B cell (primary cell): ENCODE measurements around the gene TENM4. TPM values are rescaled to one million over a fixed set of nuclear protein-coding genes. Genes with fewer than 3 reads are reported as not detected.

ENCODE experiments used
- ATAC-seq: fragments of 200-7000 bp; cut with Tn5 transposase; one replicate; pipeline ENCODE4 v1.10.0; 2021; ENCODE audit warnings: low read depth, mild to moderate bottlenecking, moderate number of reproducible peaks, moderate library complexity
- CTCF ChIA-PET: fragments of 350-600 bp; sonication (Branson Sonifier 250); formaldehyde crosslinking; loops from one replicate; lab custom pipeline; 2021; ENCODE audit warnings: antibody characterized with exemption, inconsistent platforms; lab: Charles Lee
- POLR2A ChIA-PET: fragments of 350-600 bp; sonication (Branson Sonifier 250); formaldehyde crosslinking; loops from one replicate; lab custom pipeline; 2021; ENCODE audit warnings: antibody characterized with exemption; lab: Charles Lee
- DNase-seq: peaks from one replicate; pipeline ENCODE4 v3.0.0; 2013
- H2AFZ ChIP-seq: 2 replicates; pipeline ENCODE4 v1.6.1; 2012; ENCODE audit warnings: mild to moderate bottlenecking, low read depth, low read length; ENCODE audit not compliant: insufficient read depth, poor library complexity, severe bottlenecking
- H3K27ac ChIP-seq, 2 donors: 1 replicate in 1 of 2; 2 replicates in 1 of 2; pipeline ENCODE4 v1.5.1; 2012 to 2013; ENCODE audit warnings: low read length in 2 of 2, mild to moderate bottlenecking in 2 of 2, moderate library complexity in 1 of 2
- H3K27me3 ChIP-seq, 4 experiments: fragments of 200-600 bp in 1 of 4; sonication (generic) in 1 of 4; replicated peaks in 1 of 4; 1 replicate in 2 of 4; 2 replicates in 2 of 4; pipeline versions ENCODE4 v1.6.1 to v1.7.0; 2013 to 2016; ENCODE audit warnings: low read length in 3 of 4, mild to moderate bottlenecking in 2 of 4, mixed read lengths in 1 of 4, moderate library complexity in 1 of 4; ENCODE audit not compliant: insufficient read depth in 4 of 4, control insufficient read depth in 3 of 4; ENCODE audit errors: control extremely low read depth in 1 of 4
- H3K36me3 ChIP-seq, 2 experiments: replicated peaks in 1 of 2; 1 replicate in 1 of 2; 2 replicates in 1 of 2; pipeline versions ENCODE4 v1.6.1 to v1.7.1; 2013; ENCODE audit warnings: low read length in 1 of 2; ENCODE audit not compliant: insufficient read depth in 2 of 2, control insufficient read depth in 1 of 2; ENCODE audit errors: control extremely low read depth in 1 of 2, extremely low read depth in 1 of 2
- H3K4me1 ChIP-seq, 2 donors: fragments of 200-600 bp in 1 of 2; sonication (generic) in 1 of 2; 1 replicate in 1 of 2; 2 replicates in 1 of 2; pipeline versions ENCODE4 v1.5.1 to v1.6.1; 2013 to 2017; ENCODE audit warnings: low read length in 2 of 2; ENCODE audit not compliant: control insufficient read depth in 2 of 2, insufficient read depth in 2 of 2
- H3K4me2 ChIP-seq: replicated peaks from 2 replicates; pipeline ENCODE3; 2012; ENCODE audit warnings: mild to moderate bottlenecking, low read depth, low read length; ENCODE audit not compliant: poor library complexity, severe bottlenecking
- H3K4me3 ChIP-seq, 5 experiments: fragments of 200-600 bp in 1 of 5; sonication (generic) in 1 of 5; 1 replicate in 3 of 5; 2 replicates in 2 of 5; pipeline versions ENCODE4 v1.5.1 to v1.7.0; 2011 to 2016; ENCODE audit warnings: low read length in 4 of 5, mild to moderate bottlenecking in 4 of 5, low read depth in 2 of 5, control low read depth in 1 of 5, moderate library complexity in 1 of 5; ENCODE audit not compliant: insufficient read depth in 1 of 5; ENCODE audit errors: control extremely low read depth in 1 of 5, extremely low read depth in 1 of 5
- H3K79me2 ChIP-seq: fragments of 200-600 bp; sonication (generic); one replicate; pipeline ENCODE4 v1.6.0; 2016; ENCODE audit warnings: low read length; ENCODE audit not compliant: control insufficient read depth, insufficient read depth
- H3K9ac ChIP-seq: fragments of 200-600 bp; sonication (generic); 2 replicates; pipeline ENCODE4 v1.6.1; 2017; ENCODE audit warnings: mild to moderate bottlenecking, low read length, moderate library complexity
- H3K9me3 ChIP-seq, 3 donors: one replicate each; pipeline versions ENCODE4 v1.6.1 to v1.7.1; 2013; ENCODE audit warnings: low read length in 2 of 3; ENCODE audit not compliant: control insufficient read depth in 2 of 3, insufficient read depth in 1 of 3; ENCODE audit errors: control extremely low read depth in 1 of 3
- H4K20me1 ChIP-seq: 2 replicates; pipeline ENCODE4 v1.6.0; 2012; ENCODE audit warnings: mild to moderate bottlenecking, low read length; ENCODE audit not compliant: insufficient read depth, control insufficient read depth, poor library complexity, severe bottlenecking
- H3K27ac Mint-ChIP-seq: one replicate; pipeline ENCODE4 v1.8.0; 2021; ENCODE audit warnings: mixed read lengths
- H3K27me3 Mint-ChIP-seq: one replicate; pipeline ENCODE4 v1.8.0; 2021; ENCODE audit warnings: mixed read lengths
- H3K4me1 Mint-ChIP-seq: one replicate; pipeline ENCODE4 v1.8.0; 2021; ENCODE audit warnings: mixed read lengths
- H3K4me3 Mint-ChIP-seq: one replicate; pipeline ENCODE4 v1.8.0; 2021; ENCODE audit warnings: mixed read lengths
- H3K9me3 Mint-ChIP-seq: one replicate; pipeline ENCODE4 v1.8.0; 2022; ENCODE audit warnings: mixed read lengths; ENCODE audit not compliant: insufficient read depth
- EZH2 ChIP-seq: IDR thresholded peaks from 2 replicates; pipeline ENCODE4 v1.6.1; 2012; ENCODE audit warnings: borderline replicate concordance, low read depth, mild to moderate bottlenecking, moderate library complexity, low read length; ENCODE audit not compliant: insufficient read depth, poor library complexity, severe bottlenecking
- WGBS: methylation state at CpG from one replicate; pipeline ENCODE4 v1.1.5; 2013; ENCODE audit warnings: missing lambda C conversion rate; ENCODE audit not compliant: insufficient coverage; 5-methylcytosine and 5-hydroxymethylcytosine counted together
- intact Hi-C: fragments of 100-400 bp; cut with micrococcal nuclease; formaldehyde crosslinking; loops from one replicate; pipeline ENCODE4 v1.10.0; 2022
- polyA plus RNA-seq: library from polyadenylated mRNA; depleted of rRNA; stranded (reverse); fragments of >200 nt; gene quantifications from 2 replicates; pipeline ENCODE4 v1.2.3, GENCODE V29; 2012
- total RNA-seq, 2 donors: library from RNA; stranded (reverse); fragments of 120-200 nt in 1 of 2; gene quantifications; 1 replicate in 1 of 2; 2 replicates in 1 of 2; pipeline versions ENCODE4 v1.2.3 to v1.2.4, GENCODE V29; 2013 to 2022
- TF ChIP-seq, protein P1 (sequence below): fragments of 200-600 bp; IDR thresholded peaks from one replicate; pipeline ENCODE4 v1.8.0; 2022; ENCODE audit warnings: antibody characterized with exemption, mild to moderate bottlenecking

TENM4 gene
- total and polyA plus RNA-seq, 2 donors (not counting 1 experiment from before 2014, with no cell fraction given): 0.09 to 5.7 TPM

DNA sequence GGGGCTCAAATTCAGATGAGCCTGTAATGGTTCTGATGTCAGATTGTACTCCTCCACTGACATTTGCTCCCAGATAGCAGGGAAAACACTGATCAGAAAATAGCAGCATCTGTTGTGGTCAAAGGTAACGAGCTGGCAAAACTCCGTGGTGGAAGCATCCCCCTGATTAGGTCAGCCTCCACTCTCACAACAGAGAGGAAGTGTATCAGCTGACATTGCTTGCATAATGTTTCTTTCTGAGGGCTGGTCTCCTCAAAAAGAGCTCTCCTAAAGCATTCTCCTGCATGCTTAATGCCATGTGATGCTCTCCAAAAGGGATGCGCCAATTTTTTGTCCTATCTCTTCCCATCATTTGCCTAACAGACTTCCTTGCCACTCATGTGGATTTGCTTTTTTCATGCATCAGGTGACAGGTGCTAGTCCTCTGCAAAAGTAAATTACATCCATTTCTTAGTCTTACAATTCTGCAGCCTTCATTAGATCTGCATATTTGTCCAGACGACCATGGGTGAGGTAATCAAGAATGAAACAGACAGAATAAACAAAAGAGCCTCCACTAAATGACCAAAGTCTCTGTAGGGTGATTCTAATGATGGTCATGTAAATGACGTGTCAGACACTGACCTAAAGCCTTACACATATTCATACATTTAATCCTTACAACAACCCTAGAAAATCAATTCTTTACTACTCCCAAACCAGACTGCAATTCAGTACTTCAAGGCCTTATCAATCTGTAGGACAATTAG, 6.4 kb upstream of the TENM4 start:
- POLR2A ChIA-PET: no interaction called here
- no peaks in the 10 kb centered on the region for H3K79me2 ChIP-seq
- peaks cover 0 to 8% (median 0%) of the 10 kb centered on the region in 4 experiments for H3K27me3 ChIP-seq
- CTCF ChIA-PET: no interaction called here
- no peak overlapping the region for H3K4me3 ChIP-seq
- TF ChIP-seq, protein P1, sequence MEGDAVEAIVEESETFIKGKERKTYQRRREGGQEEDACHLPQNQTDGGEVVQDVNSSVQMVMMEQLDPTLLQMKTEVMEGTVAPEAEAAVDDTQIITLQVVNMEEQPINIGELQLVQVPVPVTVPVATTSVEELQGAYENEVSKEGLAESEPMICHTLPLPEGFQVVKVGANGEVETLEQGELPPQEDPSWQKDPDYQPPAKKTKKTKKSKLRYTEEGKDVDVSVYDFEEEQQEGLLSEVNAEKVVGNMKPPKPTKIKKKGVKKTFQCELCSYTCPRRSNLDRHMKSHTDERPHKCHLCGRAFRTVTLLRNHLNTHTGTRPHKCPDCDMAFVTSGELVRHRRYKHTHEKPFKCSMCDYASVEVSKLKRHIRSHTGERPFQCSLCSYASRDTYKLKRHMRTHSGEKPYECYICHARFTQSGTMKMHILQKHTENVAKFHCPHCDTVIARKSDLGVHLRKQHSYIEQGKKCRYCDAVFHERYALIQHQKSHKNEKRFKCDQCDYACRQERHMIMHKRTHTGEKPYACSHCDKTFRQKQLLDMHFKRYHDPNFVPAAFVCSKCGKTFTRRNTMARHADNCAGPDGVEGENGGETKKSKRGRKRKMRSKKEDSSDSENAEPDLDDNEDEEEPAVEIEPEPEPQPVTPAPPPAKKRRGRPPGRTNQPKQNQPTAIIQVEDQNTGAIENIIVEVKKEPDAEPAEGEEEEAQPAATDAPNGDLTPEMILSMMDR: no peak
- no peak for TF ChIP-seq EZH2
- no peaks in the 10 kb centered on the region for H4K20me1 ChIP-seq
- no peaks in the 10 kb centered on the region for H3K4me1 ChIP-seq
- H3K9ac ChIP-seq: no peak overlapping the region
- no peak overlapping the region for H2AFZ ChIP-seq
- ATAC-seq (no peak), DNase-seq (no peak)
- H3K36me3 ChIP-seq: no peaks in the 10 kb centered on the region
- peaks cover 27% of the 10 kb centered on the region for H3K27me3 Mint-ChIP-seq
- 90% methylated on average over 1 of the region's 5 CpGs for WGBS
- no peak overlapping the region for H3K27ac Mint-ChIP-seq
- H3K27ac ChIP-seq: no peak overlapping the region
- no peaks in the 10 kb centered on the region for H3K9me3 Mint-ChIP-seq
- intact Hi-C loops: no loop called here
- no peak overlapping the region for H3K4me3 Mint-ChIP-seq
- H3K4me1 Mint-ChIP-seq: no peaks in the 10 kb centered on the region
- H3K4me2 ChIP-seq: no peak overlapping the region
- no peaks in the 10 kb centered on the region for H3K9me3 ChIP-seq

DNA sequence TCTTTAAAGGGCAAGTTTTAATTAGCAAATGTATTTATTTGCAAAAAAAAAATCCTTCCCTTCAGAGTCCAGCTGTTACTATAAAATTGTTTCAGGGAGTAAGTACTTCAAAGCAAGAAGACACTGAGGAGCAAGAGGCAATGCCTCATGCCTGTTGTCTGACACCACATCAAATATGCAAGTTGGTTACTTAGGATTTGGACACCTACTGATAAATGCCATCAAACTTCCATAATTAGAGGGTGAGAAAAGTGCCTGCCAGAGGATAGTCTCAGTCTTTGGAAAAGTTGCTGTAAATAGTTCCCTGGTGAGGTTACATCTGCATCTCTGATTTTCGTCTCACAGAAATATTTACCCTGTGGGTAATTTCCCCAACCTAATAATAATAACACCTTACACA, 4.1 kb upstream of the TENM4 start:
- WGBS: 83% methylated on average over 1 of the region's 1 CpG
- intact Hi-C loops: loop anchor here (5.0 kb wide), 1 partner anchor 37 kb away; no protein-coding TSS in a partner anchor
- ChIA-PET CTCF (interaction anchor here (0.8 to 1.8 kb wide), 3 partner anchors 12 to 48 kb away, joined by 3 to 5 read pairs (median 3); no protein-coding TSS in a partner anchor), POLR2A (no interaction called here)
- Histone ChIP-seq H2AFZ (no peak overlapping the region), H3K4me1 (peaks cover 8 to 12% of the 10 kb centered on the region in 2 donors), H3K9me3 (no peaks in the 10 kb centered on the region), H3K9ac (no peak overlapping the region), H3K79me2 (no peaks in the 10 kb centered on the region), H3K4me3 (no peak overlapping the region), H4K20me1 (no peaks in the 10 kb centered on the region), H3K36me3 (no peaks in the 10 kb centered on the region), H3K27me3 (peaks cover 0 to 8% (median 0%) of the 10 kb centered on the region in 4 experiments), H3K4me2 (no peak overlapping the region), H3K27ac (no peak overlapping the region)
- H3K27ac Mint-ChIP-seq: no peak overlapping the region
- DNase-seq: no peak
- peaks cover 26% of the 10 kb centered on the region for H3K27me3 Mint-ChIP-seq
- no peak for ATAC-seq
- H3K9me3 Mint-ChIP-seq: no peaks in the 10 kb centered on the region
- H3K4me3 Mint-ChIP-seq: no peak overlapping the region
- H3K4me1 Mint-ChIP-seq: peaks cover 13% of the 10 kb centered on the region
- no peak for TF ChIP-seq EZH2
- TF ChIP-seq, protein P1: no peak
